Measurements from ENCODE around the gene CREB3L2.
"Not testable (repeated sequence)": the region's sequence is repeated elsewhere in the genome, so short reads cannot be mapped to it uniquely, and the experiment has no call there.

CREB3L2 gene

GRCh38 chr7:137931823-137932222 lies 70.1 kb downstream of the CREB3L2 start:
- no peaks in the 10 kb centered on the region for H3K9me3 Mint-ChIP-seq
- H3K27ac Mint-ChIP-seq: no peak overlapping the region
- H3K4me3 Mint-ChIP-seq: no peak overlapping the region
- H3K36me3 Mint-ChIP-seq: peaks cover 8% of the 10 kb centered on the region
- no peaks in the 10 kb centered on the region for H3K27me3 Mint-ChIP-seq
- H3K4me1 Mint-ChIP-seq: peaks cover 43% of the 10 kb centered on the region

- no peak overlapping the region for H3K27ac Mint-ChIP-seq
- H3K9me3 Mint-ChIP-seq: no peaks in the 10 kb centered on the region
- H3K36me3 Mint-ChIP-seq: peaks cover 14% of the 10 kb centered on the region
- no peak overlapping the region for H3K4me3 Mint-ChIP-seq
- H3K27me3 Mint-ChIP-seq: no peaks in the 10 kb centered on the region
- peaks cover 32% of the 10 kb centered on the region for H3K4me1 Mint-ChIP-seq
Measured at GRCh38 chr7:137930581-137930980, 71.3 kb downstream of the CREB3L2 start.

- H3K27ac Mint-ChIP-seq: no peak overlapping the region
- H3K4me3 Mint-ChIP-seq: no peak overlapping the region
- no peaks in the 10 kb centered on the region for H3K9me3 Mint-ChIP-seq
- H3K27me3 Mint-ChIP-seq: no peaks in the 10 kb centered on the region
- H3K4me1 Mint-ChIP-seq: peaks cover 15% of the 10 kb centered on the region
- H3K36me3 Mint-ChIP-seq: peaks cover 14% of the 10 kb centered on the region
Measured at GRCh38 chr7:137928626-137929025, 73.3 kb downstream of the CREB3L2 start.

GRCh38 chr7:137927386-137927785 lies 74.5 kb downstream of the CREB3L2 start:
- H3K27ac Mint-ChIP-seq: no peak overlapping the region
- H3K4me1 Mint-ChIP-seq: peaks cover 6% of the 10 kb centered on the region
- no peaks in the 10 kb centered on the region for H3K27me3 Mint-ChIP-seq
- no peak overlapping the region for H3K4me3 Mint-ChIP-seq
- peaks cover 14% of the 10 kb centered on the region for H3K36me3 Mint-ChIP-seq
- H3K9me3 Mint-ChIP-seq: no peaks in the 10 kb centered on the region

- not testable (repeated sequence) for H3K4me1 Mint-ChIP-seq, H3K4me3 Mint-ChIP-seq, H3K9me3 Mint-ChIP-seq, H3K27me3 Mint-ChIP-seq, H3K27ac Mint-ChIP-seq
- H3K36me3 Mint-ChIP-seq: peaks cover 17% of the 10 kb centered on the region
Measured at GRCh38 chr7:137926206-137926605, 75.7 kb downstream of the CREB3L2 start.

GRCh38 chr7:137925754-137926153 lies 76.1 kb downstream of the CREB3L2 start:
- Mint-ChIP-seq H3K27me3 (no peaks in the 10 kb centered on the region), H3K4me1 (peaks cover 14% of the 10 kb centered on the region), H3K27ac (no peak overlapping the region), H3K36me3 (peaks cover 17% of the 10 kb centered on the region), H3K4me3 (no peak overlapping the region), H3K9me3 (no peaks in the 10 kb centered on the region)

GRCh38 chr7:137925091-137925490 lies 76.8 kb downstream of the CREB3L2 start:
- Mint-ChIP-seq H3K27ac (no peak overlapping the region), H3K36me3 (peaks cover 19% of the 10 kb centered on the region), H3K4me3 (no peak overlapping the region), H3K4me1 (peaks cover 17% of the 10 kb centered on the region), H3K27me3 (no peaks in the 10 kb centered on the region), H3K9me3 (no peaks in the 10 kb centered on the region)

- Mint-ChIP-seq H3K27ac (no peak overlapping the region), H3K4me1 (peaks cover 17% of the 10 kb centered on the region), H3K27me3 (no peaks in the 10 kb centered on the region), H3K36me3 (peaks cover 19% of the 10 kb centered on the region), H3K9me3 (no peaks in the 10 kb centered on the region), H3K4me3 (no peak overlapping the region)
Measured at GRCh38 chr7:137923380-137923779, 78.5 kb downstream of the CREB3L2 start.

- Mint-ChIP-seq H3K4me1 (peaks cover 17% of the 10 kb centered on the region), H3K4me3 (no peak overlapping the region), H3K9me3 (no peaks in the 10 kb centered on the region)
Measured at GRCh38 chr7:137920637-137921399, 81.1 kb downstream of the CREB3L2 start.

GRCh38 chr7:137919987-137920386 lies 81.9 kb downstream of the CREB3L2 start:
- Mint-ChIP-seq H3K27ac (no peak overlapping the region), H3K9me3 (no peaks in the 10 kb centered on the region), H3K4me1 (peaks cover 17% of the 10 kb centered on the region), H3K4me3 (no peak overlapping the region), H3K36me3 (peaks cover 8% of the 10 kb centered on the region), H3K27me3 (no peaks in the 10 kb centered on the region)

More at GRCh38 chr7:137920637-137921399, 81.1 kb downstream of the CREB3L2 start:
- no peaks in the 10 kb centered on the region for H3K27me3 Mint-ChIP-seq
- H3K27ac Mint-ChIP-seq: peak overlapping the region; percentile 37
- peaks cover 8% of the 10 kb centered on the region for H3K36me3 Mint-ChIP-seq

- Mint-ChIP-seq H3K36me3 (peaks cover 7% of the 10 kb centered on the region), H3K27ac (no peak overlapping the region), H3K9me3 (no peaks in the 10 kb centered on the region), H3K4me1 (peaks cover 16% of the 10 kb centered on the region), H3K4me3 (no peak overlapping the region), H3K27me3 (no peaks in the 10 kb centered on the region)
Measured at GRCh38 chr7:137916980-137917645, 84.8 kb downstream of the CREB3L2 start.

GRCh38 chr7:137916564-137916963 lies 85.3 kb downstream of the CREB3L2 start:
- Mint-ChIP-seq H3K4me1 (peaks cover 11% of the 10 kb centered on the region), H3K36me3 (peaks cover 5% of the 10 kb centered on the region), H3K9me3 (no peaks in the 10 kb centered on the region), H3K27ac (no peak overlapping the region), H3K4me3 (no peak overlapping the region), H3K27me3 (no peaks in the 10 kb centered on the region)

GRCh38 chr7:137915266-137915665 lies 86.6 kb downstream of the CREB3L2 start:
- Mint-ChIP-seq H3K9me3 (no peaks in the 10 kb centered on the region), H3K36me3 (peaks cover 2% of the 10 kb centered on the region), H3K4me1 (no peaks in the 10 kb centered on the region), H3K27ac (no peak overlapping the region), H3K4me3 (no peak overlapping the region), H3K27me3 (no peaks in the 10 kb centered on the region)

GRCh38 chr7:137913985-137914384 lies 87.9 kb downstream of the CREB3L2 start:
- Mint-ChIP-seq H3K36me3 (peaks cover 4% of the 10 kb centered on the region), H3K9me3 (no peaks in the 10 kb centered on the region), H3K4me1 (no peaks in the 10 kb centered on the region), H3K27me3 (no peaks in the 10 kb centered on the region), H3K4me3 (no peak overlapping the region), H3K27ac (no peak overlapping the region)

GRCh38 chr7:137909042-137909441 lies 92.8 kb downstream of the CREB3L2 start:
- no peak overlapping the region for H3K27ac Mint-ChIP-seq
- no peaks in the 10 kb centered on the region for H3K4me1 Mint-ChIP-seq
- peaks cover 24% of the 10 kb centered on the region for H3K36me3 Mint-ChIP-seq
- H3K4me3 Mint-ChIP-seq: no peak overlapping the region
- H3K9me3 Mint-ChIP-seq: no peaks in the 10 kb centered on the region
- H3K27me3 Mint-ChIP-seq: no peaks in the 10 kb centered on the region

- Mint-ChIP-seq H3K4me3 (no peak overlapping the region), H3K4me1 (peaks cover 4% of the 10 kb centered on the region), H3K27me3 (no peaks in the 10 kb centered on the region), H3K27ac (no peak overlapping the region), H3K36me3 (peaks cover 24% of the 10 kb centered on the region), H3K9me3 (no peaks in the 10 kb centered on the region)
Measured at GRCh38 chr7:137908106-137908505, 93.8 kb downstream of the CREB3L2 start.

Data from activated naive CD4-positive, alpha-beta T cell treated with anti-CD3 and anti-CD28 coated beads, Interleukin-2, amount 50 U/mL, for 24 hours (primary cell).